B cell (primary cell): ENCODE data around the gene UCN2. TPM values are rescaled to one million over a fixed set of nuclear protein-coding genes. Genes with fewer than 3 reads are reported as not detected.

Source experiments
- ATAC-seq: fragments of 200-7000 bp; cut with Tn5 transposase; one replicate; pipeline ENCODE4 v1.10.0; 2021; ENCODE audit warnings: low read depth, mild to moderate bottlenecking, moderate number of reproducible peaks, moderate library complexity
- CTCF ChIA-PET: fragments of 350-600 bp; sonication (Branson Sonifier 250); formaldehyde crosslinking; loops from one replicate; lab custom pipeline; 2021; ENCODE audit warnings: antibody characterized with exemption, inconsistent platforms; lab: Charles Lee
- POLR2A ChIA-PET: fragments of 350-600 bp; sonication (Branson Sonifier 250); formaldehyde crosslinking; loops from one replicate; lab custom pipeline; 2021; ENCODE audit warnings: antibody characterized with exemption; lab: Charles Lee
- DNase-seq: peaks from one replicate; pipeline ENCODE4 v3.0.0; 2013
- H2AFZ ChIP-seq: 2 replicates; pipeline ENCODE4 v1.6.1; 2012; ENCODE audit warnings: mild to moderate bottlenecking, low read depth, low read length; ENCODE audit not compliant: insufficient read depth, poor library complexity, severe bottlenecking
- H3K27ac ChIP-seq, 2 donors: 1 replicate in 1 of 2; 2 replicates in 1 of 2; pipeline ENCODE4 v1.5.1; 2012 to 2013; ENCODE audit warnings: low read length in 2 of 2, mild to moderate bottlenecking in 2 of 2, moderate library complexity in 1 of 2
- H3K27me3 ChIP-seq, 4 experiments: fragments of 200-600 bp in 1 of 4; sonication (generic) in 1 of 4; replicated peaks in 1 of 4; 1 replicate in 2 of 4; 2 replicates in 2 of 4; pipeline versions ENCODE4 v1.6.1 to v1.7.0; 2013 to 2016; ENCODE audit warnings: low read length in 3 of 4, mild to moderate bottlenecking in 2 of 4, mixed read lengths in 1 of 4, moderate library complexity in 1 of 4; ENCODE audit not compliant: insufficient read depth in 4 of 4, control insufficient read depth in 3 of 4; ENCODE audit errors: control extremely low read depth in 1 of 4
- H3K36me3 ChIP-seq, 2 experiments: replicated peaks in 1 of 2; 1 replicate in 1 of 2; 2 replicates in 1 of 2; pipeline versions ENCODE4 v1.6.1 to v1.7.1; 2013; ENCODE audit warnings: low read length in 1 of 2; ENCODE audit not compliant: insufficient read depth in 2 of 2, control insufficient read depth in 1 of 2; ENCODE audit errors: control extremely low read depth in 1 of 2, extremely low read depth in 1 of 2
- H3K4me1 ChIP-seq, 2 donors: fragments of 200-600 bp in 1 of 2; sonication (generic) in 1 of 2; 1 replicate in 1 of 2; 2 replicates in 1 of 2; pipeline versions ENCODE4 v1.5.1 to v1.6.1; 2013 to 2017; ENCODE audit warnings: low read length in 2 of 2; ENCODE audit not compliant: control insufficient read depth in 2 of 2, insufficient read depth in 2 of 2
- H3K4me2 ChIP-seq: replicated peaks from 2 replicates; pipeline ENCODE3; 2012; ENCODE audit warnings: mild to moderate bottlenecking, low read depth, low read length; ENCODE audit not compliant: poor library complexity, severe bottlenecking
- H3K4me3 ChIP-seq, 5 experiments: fragments of 200-600 bp in 1 of 5; sonication (generic) in 1 of 5; 1 replicate in 3 of 5; 2 replicates in 2 of 5; pipeline versions ENCODE4 v1.5.1 to v1.7.0; 2011 to 2016; ENCODE audit warnings: low read length in 4 of 5, mild to moderate bottlenecking in 4 of 5, low read depth in 2 of 5, control low read depth in 1 of 5, moderate library complexity in 1 of 5; ENCODE audit not compliant: insufficient read depth in 1 of 5; ENCODE audit errors: control extremely low read depth in 1 of 5, extremely low read depth in 1 of 5
- H3K79me2 ChIP-seq: fragments of 200-600 bp; sonication (generic); one replicate; pipeline ENCODE4 v1.6.0; 2016; ENCODE audit warnings: low read length; ENCODE audit not compliant: control insufficient read depth, insufficient read depth
- H3K9ac ChIP-seq: fragments of 200-600 bp; sonication (generic); 2 replicates; pipeline ENCODE4 v1.6.1; 2017; ENCODE audit warnings: mild to moderate bottlenecking, low read length, moderate library complexity
- H3K9me3 ChIP-seq, 3 donors: one replicate each; pipeline versions ENCODE4 v1.6.1 to v1.7.1; 2013; ENCODE audit warnings: low read length in 2 of 3; ENCODE audit not compliant: control insufficient read depth in 2 of 3, insufficient read depth in 1 of 3; ENCODE audit errors: control extremely low read depth in 1 of 3
- H4K20me1 ChIP-seq: 2 replicates; pipeline ENCODE4 v1.6.0; 2012; ENCODE audit warnings: mild to moderate bottlenecking, low read length; ENCODE audit not compliant: insufficient read depth, control insufficient read depth, poor library complexity, severe bottlenecking
- H3K27ac Mint-ChIP-seq: one replicate; pipeline ENCODE4 v1.8.0; 2021; ENCODE audit warnings: mixed read lengths
- H3K27me3 Mint-ChIP-seq: one replicate; pipeline ENCODE4 v1.8.0; 2021; ENCODE audit warnings: mixed read lengths
- H3K4me1 Mint-ChIP-seq: one replicate; pipeline ENCODE4 v1.8.0; 2021; ENCODE audit warnings: mixed read lengths
- H3K4me3 Mint-ChIP-seq: one replicate; pipeline ENCODE4 v1.8.0; 2021; ENCODE audit warnings: mixed read lengths
- H3K9me3 Mint-ChIP-seq: one replicate; pipeline ENCODE4 v1.8.0; 2022; ENCODE audit warnings: mixed read lengths; ENCODE audit not compliant: insufficient read depth
- EZH2 ChIP-seq: IDR thresholded peaks from 2 replicates; pipeline ENCODE4 v1.6.1; 2012; ENCODE audit warnings: borderline replicate concordance, low read depth, mild to moderate bottlenecking, moderate library complexity, low read length; ENCODE audit not compliant: insufficient read depth, poor library complexity, severe bottlenecking
- WGBS: methylation state at CpG from one replicate; pipeline ENCODE4 v1.1.5; 2013; ENCODE audit warnings: missing lambda C conversion rate; ENCODE audit not compliant: insufficient coverage; 5-methylcytosine and 5-hydroxymethylcytosine counted together
- intact Hi-C: fragments of 100-400 bp; cut with micrococcal nuclease; formaldehyde crosslinking; loops from one replicate; pipeline ENCODE4 v1.10.0; 2022
- polyA plus RNA-seq: library from polyadenylated mRNA; depleted of rRNA; stranded (reverse); fragments of >200 nt; gene quantifications from 2 replicates; pipeline ENCODE4 v1.2.3, GENCODE V29; 2012
- total RNA-seq, 2 donors: library from RNA; stranded (reverse); fragments of 120-200 nt in 1 of 2; gene quantifications; 1 replicate in 1 of 2; 2 replicates in 1 of 2; pipeline versions ENCODE4 v1.2.3 to v1.2.4, GENCODE V29; 2013 to 2022
- TF ChIP-seq, protein P1 (sequence below): fragments of 200-600 bp; IDR thresholded peaks from one replicate; pipeline ENCODE4 v1.8.0; 2022; ENCODE audit warnings: antibody characterized with exemption, mild to moderate bottlenecking

The UCN2 gene
- total and polyA plus RNA-seq, 2 donors (not counting 1 experiment from before 2014, with no cell fraction given): not detected

DNA sequence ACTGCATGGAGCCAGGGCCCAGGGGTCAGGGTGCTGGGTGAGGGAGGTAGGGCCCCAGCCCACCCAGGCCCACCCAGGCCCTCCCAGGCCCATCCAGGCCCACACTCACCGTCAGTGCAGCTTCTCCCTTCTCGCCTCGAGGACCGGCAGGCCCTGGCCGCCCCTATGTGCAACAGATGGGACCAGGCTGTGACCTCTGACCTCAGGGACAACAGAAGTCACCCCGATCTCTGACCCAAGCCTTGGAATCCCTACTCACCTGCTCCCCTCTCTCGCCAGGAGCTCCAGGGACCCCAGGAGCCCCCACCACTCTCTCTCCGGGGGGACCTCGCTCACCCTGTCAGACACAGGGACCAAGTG is 2.8 kb upstream of the UCN2 start:
- Histone ChIP-seq H3K9me3 (no peaks in the 10 kb centered on the region), H3K36me3 (no peaks in the 10 kb centered on the region), H3K27ac (no peak overlapping the region), H2AFZ (no peak overlapping the region), H3K79me2 (no peaks in the 10 kb centered on the region), H3K4me1 (no peaks in the 10 kb centered on the region), H3K27me3 (no peaks in the 10 kb centered on the region), H4K20me1 (no peaks in the 10 kb centered on the region), H3K4me3 (no peak overlapping the region), H3K4me2 (no peak overlapping the region), H3K9ac (no peak overlapping the region)
- TF ChIP-seq, protein P1, sequence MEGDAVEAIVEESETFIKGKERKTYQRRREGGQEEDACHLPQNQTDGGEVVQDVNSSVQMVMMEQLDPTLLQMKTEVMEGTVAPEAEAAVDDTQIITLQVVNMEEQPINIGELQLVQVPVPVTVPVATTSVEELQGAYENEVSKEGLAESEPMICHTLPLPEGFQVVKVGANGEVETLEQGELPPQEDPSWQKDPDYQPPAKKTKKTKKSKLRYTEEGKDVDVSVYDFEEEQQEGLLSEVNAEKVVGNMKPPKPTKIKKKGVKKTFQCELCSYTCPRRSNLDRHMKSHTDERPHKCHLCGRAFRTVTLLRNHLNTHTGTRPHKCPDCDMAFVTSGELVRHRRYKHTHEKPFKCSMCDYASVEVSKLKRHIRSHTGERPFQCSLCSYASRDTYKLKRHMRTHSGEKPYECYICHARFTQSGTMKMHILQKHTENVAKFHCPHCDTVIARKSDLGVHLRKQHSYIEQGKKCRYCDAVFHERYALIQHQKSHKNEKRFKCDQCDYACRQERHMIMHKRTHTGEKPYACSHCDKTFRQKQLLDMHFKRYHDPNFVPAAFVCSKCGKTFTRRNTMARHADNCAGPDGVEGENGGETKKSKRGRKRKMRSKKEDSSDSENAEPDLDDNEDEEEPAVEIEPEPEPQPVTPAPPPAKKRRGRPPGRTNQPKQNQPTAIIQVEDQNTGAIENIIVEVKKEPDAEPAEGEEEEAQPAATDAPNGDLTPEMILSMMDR: no peak
- no peak for TF ChIP-seq EZH2
- Mint-ChIP-seq H3K4me3 (no peak overlapping the region), H3K9me3 (no peaks in the 10 kb centered on the region), H3K27me3 (no peaks in the 10 kb centered on the region), H3K27ac (no peak overlapping the region), H3K4me1 (no peaks in the 10 kb centered on the region)
- WGBS: 98% methylated on average over 9 of the region's 9 CpGs
- DNase-seq: no peak
- intact Hi-C loops: no loop called here
- POLR2A ChIA-PET: no interaction called here
- CTCF ChIA-PET: no interaction called here
- ATAC-seq: no peak

DNA sequence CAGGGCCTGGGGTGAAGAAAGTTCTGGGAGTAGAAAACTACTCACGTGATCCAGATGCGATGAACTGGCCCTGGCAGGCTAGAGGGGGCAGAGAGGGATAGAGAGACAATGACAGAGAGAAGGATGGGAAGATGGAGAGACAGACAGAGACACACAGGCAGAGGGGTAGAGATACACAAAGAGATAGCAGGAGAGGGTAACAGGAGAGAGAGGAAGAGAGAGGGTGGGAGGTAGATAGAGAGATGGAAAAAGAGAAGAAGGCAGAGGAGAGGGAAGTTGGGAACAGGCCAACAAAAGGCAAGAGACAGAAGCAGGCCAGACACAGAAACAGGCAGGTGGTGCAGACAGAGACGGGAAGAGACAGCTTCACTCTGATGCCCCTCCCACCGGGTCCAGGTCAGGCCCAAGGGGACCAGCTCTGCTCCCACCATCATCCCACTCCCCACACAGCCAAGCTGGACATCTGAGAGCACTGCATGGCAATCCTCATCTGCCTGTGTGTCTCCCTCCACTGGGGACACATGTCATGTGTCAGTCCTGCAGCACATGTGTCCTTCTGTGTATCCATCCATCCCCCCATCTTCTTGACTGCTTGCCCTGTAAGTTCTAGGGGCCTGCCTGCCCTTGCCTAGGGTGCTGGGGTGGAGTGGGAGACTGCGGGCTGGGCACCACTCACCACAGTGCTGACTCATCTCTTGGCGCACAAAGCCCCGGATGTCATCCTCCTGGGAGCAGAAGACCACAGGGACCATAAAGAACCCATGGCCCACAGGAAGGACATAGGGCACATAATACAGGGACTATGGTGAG is 2.2 kb upstream of the UCN2 start:
- no peak overlapping the region for H3K9ac ChIP-seq
- no peaks in the 10 kb centered on the region for H4K20me1 ChIP-seq
- Mint-ChIP-seq H3K9me3 (no peaks in the 10 kb centered on the region), H3K4me3 (no peak overlapping the region), H3K27me3 (no peaks in the 10 kb centered on the region), H3K4me1 (peaks cover 2% of the 10 kb centered on the region), H3K27ac (no peak overlapping the region)
- no peak overlapping the region for H2AFZ ChIP-seq
- H3K27ac ChIP-seq: no peak overlapping the region
- whole genome bisulfite sequencing: 64% methylated on average over 6 of the region's 7 CpGs
- H3K4me3 ChIP-seq: no peak overlapping the region
- H3K9me3 ChIP-seq: no peaks in the 10 kb centered on the region
- POLR2A ChIA-PET: no interaction called here
- peaks cover 2 to 4% of the 10 kb centered on the region in 2 donors for H3K4me1 ChIP-seq
- CTCF ChIA-PET: no interaction called here
- H3K36me3 ChIP-seq: no peaks in the 10 kb centered on the region
- H3K4me2 ChIP-seq: no peak overlapping the region
- ATAC-seq (no peak), DNase-seq (no peak)
- H3K79me2 ChIP-seq: no peaks in the 10 kb centered on the region
- H3K27me3 ChIP-seq: no peaks in the 10 kb centered on the region
- intact Hi-C loops: no loop called here
- TF ChIP-seq EZH2: no peak
- TF ChIP-seq, protein P1: no peak
